HUES64 (cell line): ENCODE data around the gene CUBN.
A peak's percentile ranks its signal among the peaks of the same experiment; 100 is the strongest.

Source experiments
- H3K27ac ChIP-seq: 2 replicates; pipeline ENCODE4 v1.7.0; 2013; ENCODE audit warnings: low read depth, low read length, inconsistent platforms
- H3K27me3 ChIP-seq: 2 replicates; pipeline ENCODE4 v1.6.1; 2013; ENCODE audit warnings: mild to moderate bottlenecking, low read length; ENCODE audit not compliant: insufficient read depth
- H3K36me3 ChIP-seq: 2 replicates; pipeline ENCODE4 v1.6.1; 2013; ENCODE audit warnings: mild to moderate bottlenecking, low read length; ENCODE audit not compliant: insufficient read depth
- H3K4me1 ChIP-seq: 2 replicates; pipeline ENCODE4 v1.6.1; 2013; ENCODE audit warnings: mild to moderate bottlenecking, low read length, moderate library complexity; ENCODE audit not compliant: insufficient read depth
- H3K4me3 ChIP-seq: 2 replicates; pipeline ENCODE4 v1.5.1; 2013; ENCODE audit warnings: mild to moderate bottlenecking, low read length, moderate library complexity
- H3K9ac ChIP-seq: 2 replicates; pipeline ENCODE4 v1.6.1; 2013; ENCODE audit warnings: mild to moderate bottlenecking, low read depth, low read length
- H3K9me3 ChIP-seq: 2 replicates; pipeline ENCODE4 v1.6.1; 2013; ENCODE audit warnings: low read depth, low read length; ENCODE audit not compliant: insufficient read depth
- WGBS: fragments of 150-250, 120-280 bp; methylation state at CpG from one replicate; pipeline ENCODE4 v1.1.7; 2013; ENCODE audit warnings: missing lambda C conversion rate; 5-methylcytosine and 5-hydroxymethylcytosine counted together

CUBN gene

GRCh38 chr10:16954280-16955030 lies 175.2 kb downstream of the CUBN start:
- H3K36me3 ChIP-seq = no peaks in the 10 kb centered on the region
- 89% methylated on average over 13 of the region's 13 CpGs for WGBS
- H3K9ac ChIP-seq = no peak overlapping the region
- no peaks in the 10 kb centered on the region for H3K9me3 ChIP-seq
- H3K27ac ChIP-seq = no peak overlapping the region
- no peaks in the 10 kb centered on the region for H3K27me3 ChIP-seq
- peaks cover 20% of the 10 kb centered on the region for H3K4me1 ChIP-seq
- H3K4me3 ChIP-seq = no peak overlapping the region

DNA sequence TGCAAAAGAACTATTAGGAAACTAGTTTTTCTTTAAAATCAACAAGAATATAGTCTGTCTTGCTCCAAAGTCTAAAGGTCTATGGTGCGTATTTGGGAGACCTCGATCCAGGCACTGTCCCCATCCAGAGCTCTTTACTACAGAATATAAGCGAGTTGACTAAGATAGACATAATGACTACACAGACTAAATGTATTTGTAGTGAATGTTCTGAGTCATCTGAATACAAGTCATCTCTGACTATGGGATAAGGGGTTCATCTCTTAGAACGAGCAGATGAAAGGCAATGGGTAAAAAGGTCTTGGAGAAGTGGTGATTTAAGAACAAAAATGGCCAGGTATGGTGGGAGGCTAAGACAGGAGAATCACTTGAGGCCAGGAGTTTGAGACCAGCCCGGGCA lies 176.3 kb downstream of the CUBN start:
- H3K4me3 ChIP-seq = no peak overlapping the region
- H3K27me3 ChIP-seq = no peaks in the 10 kb centered on the region
- H3K36me3 ChIP-seq = no peaks in the 10 kb centered on the region
- no peak overlapping the region for H3K9ac ChIP-seq
- peaks cover 20% of the 10 kb centered on the region for H3K4me1 ChIP-seq
- no peaks in the 10 kb centered on the region for H3K9me3 ChIP-seq
- WGBS = 95% methylated on average over 5 of the region's 5 CpGs
- no peak overlapping the region for H3K27ac ChIP-seq

DNA sequence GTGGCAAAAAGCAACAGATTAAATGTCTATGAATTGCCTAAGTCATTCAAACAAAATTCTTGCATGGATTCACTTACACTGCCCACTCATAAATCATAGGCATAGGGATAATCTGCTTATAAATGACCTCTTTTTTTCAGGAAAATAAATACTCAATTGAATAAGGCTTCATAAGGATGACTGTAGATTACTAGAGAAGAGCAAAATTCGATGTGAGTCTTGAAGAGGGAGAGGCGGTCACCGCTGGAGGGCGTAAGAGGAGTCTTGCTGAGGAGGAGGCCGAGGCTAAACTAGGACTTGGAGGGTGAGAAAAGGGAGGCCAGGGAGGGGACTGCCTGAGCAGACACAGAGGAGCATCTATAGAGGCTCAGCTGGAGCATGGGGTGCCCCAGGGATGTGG lies 177.0 kb downstream of the CUBN start:
- 87% methylated on average over 5 of the region's 5 CpGs for WGBS
- Histone ChIP-seq H3K4me1 (peaks cover 20% of the 10 kb centered on the region), H3K9me3 (no peaks in the 10 kb centered on the region), H3K36me3 (no peaks in the 10 kb centered on the region), H3K9ac (no peak overlapping the region), H3K27me3 (no peaks in the 10 kb centered on the region), H3K27ac (no peak overlapping the region), H3K4me3 (no peak overlapping the region)

DNA sequence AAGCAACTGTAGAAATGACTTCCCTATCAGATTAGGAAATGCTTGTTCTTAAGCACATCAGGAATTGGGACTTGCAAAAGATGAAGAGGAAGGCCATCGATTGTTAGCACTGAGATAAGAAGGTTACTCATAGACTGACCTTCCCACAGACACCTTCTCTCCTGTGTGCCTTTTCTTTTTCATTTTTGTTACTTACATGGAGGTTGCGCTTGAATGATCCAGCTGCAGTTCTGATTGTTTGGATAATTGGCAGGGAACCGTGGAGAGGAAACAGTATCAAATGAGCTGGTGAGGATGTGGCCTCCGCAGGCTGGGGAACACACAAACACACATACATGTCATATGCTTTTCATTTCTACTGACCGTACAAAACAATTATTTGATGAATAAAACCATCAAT lies 177.5 kb downstream of the CUBN start:
- Histone ChIP-seq H3K4me1 (peaks cover 23% of the 10 kb centered on the region), H3K9me3 (no peaks in the 10 kb centered on the region), H3K36me3 (no peaks in the 10 kb centered on the region), H3K9ac (no peak overlapping the region), H3K4me3 (no peak overlapping the region), H3K27ac (no peak overlapping the region), H3K27me3 (no peaks in the 10 kb centered on the region)
- 97% methylated on average over 5 of the region's 5 CpGs for WGBS

DNA sequence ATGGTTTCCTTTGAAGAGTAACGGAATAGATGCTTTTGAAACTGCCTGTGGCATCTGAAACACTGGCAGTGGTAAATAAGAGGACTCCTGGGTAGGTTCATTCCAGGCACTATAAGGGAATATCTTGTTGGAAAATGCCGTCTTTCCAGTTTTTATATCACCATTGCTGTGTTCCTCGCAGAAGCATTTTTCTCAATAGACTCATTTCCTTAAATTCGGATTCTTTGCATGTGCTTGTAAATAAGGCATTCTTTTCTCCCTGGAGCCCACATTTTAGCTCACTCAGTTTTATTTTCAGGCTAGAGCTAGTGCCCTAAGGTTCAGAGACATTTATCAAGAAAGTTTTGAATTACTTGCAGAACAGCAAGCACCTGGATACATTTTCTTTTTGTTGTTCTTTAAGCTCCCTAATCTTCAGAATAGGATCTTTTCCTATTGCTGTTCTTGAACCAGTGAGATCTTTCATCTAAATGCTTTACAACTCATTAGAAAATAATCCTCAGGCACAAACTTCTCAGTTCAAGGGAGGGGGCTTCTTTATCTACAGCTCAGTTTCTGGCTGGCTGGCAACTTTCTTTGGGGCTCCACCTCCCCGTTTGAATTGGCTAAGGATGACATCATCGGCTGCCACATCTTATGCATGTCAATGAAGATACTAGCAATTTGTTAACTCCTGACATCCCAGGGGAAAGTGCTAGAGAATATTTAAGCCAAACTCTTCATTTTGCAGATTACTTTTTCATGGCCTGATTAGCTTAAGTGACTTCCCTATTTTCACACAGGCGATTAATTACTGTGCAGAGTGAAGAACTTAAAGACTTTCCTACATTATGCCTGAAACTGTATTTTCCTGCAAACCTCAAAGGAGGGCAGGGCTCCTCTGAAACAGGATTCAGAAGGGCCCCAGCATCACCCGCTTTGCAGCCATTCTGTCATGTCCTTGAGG lies 178.7 kb downstream of the CUBN start:
- Histone ChIP-seq H3K9ac (no peak overlapping the region), H3K36me3 (no peaks in the 10 kb centered on the region), H3K9me3 (no peaks in the 10 kb centered on the region), H3K27me3 (no peaks in the 10 kb centered on the region), H3K4me1 (peaks cover 23% of the 10 kb centered on the region), H3K4me3 (peak overlapping the region; percentile 24; the same call in 1 of the 2 replicates), H3K27ac (peak overlapping the region; percentile 9)
- WGBS = 58% methylated on average over 8 of the region's 8 CpGs

DNA sequence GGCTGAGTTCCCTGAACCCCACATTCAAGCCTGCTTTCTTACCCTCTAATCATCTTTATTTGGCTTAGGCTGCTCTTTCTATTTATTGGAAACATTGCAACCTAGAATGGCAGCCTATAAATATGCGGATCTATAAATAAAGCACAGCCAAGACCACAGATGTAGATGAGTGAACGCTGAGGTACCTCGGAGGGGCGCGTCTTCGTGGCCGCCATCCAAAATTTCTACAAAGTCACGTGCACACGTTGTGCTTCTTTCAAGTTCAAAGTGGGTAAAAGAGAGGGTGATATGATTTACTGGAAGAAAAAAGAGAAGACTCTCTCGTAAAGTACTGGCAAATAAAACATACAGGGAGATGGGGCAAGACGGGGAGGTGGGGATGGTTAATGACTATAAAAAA lies 179.8 kb downstream of the CUBN start:
- no peaks in the 10 kb centered on the region for H3K9me3 ChIP-seq
- H3K9ac ChIP-seq = no peak overlapping the region
- H3K36me3 ChIP-seq = no peaks in the 10 kb centered on the region
- WGBS = 93% methylated on average over 11 of the region's 11 CpGs
- no peak overlapping the region for H3K27ac ChIP-seq
- H3K27me3 ChIP-seq = no peaks in the 10 kb centered on the region
- H3K4me3 ChIP-seq = no peak overlapping the region
- peaks cover 23% of the 10 kb centered on the region for H3K4me1 ChIP-seq

DNA sequence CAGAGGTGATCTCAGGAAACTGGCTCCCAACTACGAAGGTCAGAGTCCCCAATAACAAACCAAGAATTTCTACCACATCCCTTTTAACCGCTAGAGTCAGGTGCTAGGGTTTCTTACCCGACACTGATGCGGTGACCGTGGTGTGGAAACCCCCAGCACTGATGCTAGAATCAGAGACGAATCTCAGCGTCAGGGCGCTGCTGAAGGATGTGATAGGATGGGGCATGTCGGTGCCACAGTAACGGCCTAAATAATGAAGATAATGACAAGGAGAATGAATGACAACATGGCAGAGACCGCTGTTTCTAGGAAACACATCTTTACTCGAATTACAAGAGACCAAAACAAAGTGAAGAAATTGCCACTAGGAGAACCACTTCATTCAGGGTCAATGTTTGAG lies 181.2 kb downstream of the CUBN start:
- H3K9ac ChIP-seq = no peak overlapping the region
- no peak overlapping the region for H3K4me3 ChIP-seq
- peaks cover 32% of the 10 kb centered on the region for H3K4me1 ChIP-seq
- H3K27ac ChIP-seq = no peak overlapping the region
- H3K27me3 ChIP-seq = no peaks in the 10 kb centered on the region
- WGBS = 91% methylated on average over 12 of the region's 12 CpGs
- no peaks in the 10 kb centered on the region for H3K36me3 ChIP-seq
- no peaks in the 10 kb centered on the region for H3K9me3 ChIP-seq

DNA sequence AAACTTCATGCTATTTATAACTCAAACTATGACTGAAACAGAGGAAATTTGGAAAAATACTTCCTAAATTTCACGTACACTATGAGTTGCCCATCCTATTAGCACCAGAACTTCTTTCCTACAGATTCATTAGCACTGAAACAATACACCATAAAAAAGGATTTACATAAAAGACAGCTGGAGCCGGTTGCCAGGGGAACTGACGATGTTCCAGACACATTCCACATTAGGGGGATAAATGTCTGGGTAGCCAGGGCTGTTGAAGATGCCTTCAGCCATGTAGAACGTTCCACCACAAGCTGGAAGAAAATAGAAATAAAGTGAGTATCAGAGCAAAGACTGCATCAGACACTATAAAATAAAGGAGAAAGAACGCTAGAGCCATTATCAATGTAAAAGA lies 182.5 kb downstream of the CUBN start:
- H3K9me3 ChIP-seq = no peaks in the 10 kb centered on the region
- no peak overlapping the region for H3K4me3 ChIP-seq
- no peak overlapping the region for H3K9ac ChIP-seq
- H3K27me3 ChIP-seq = no peaks in the 10 kb centered on the region
- WGBS = 82% methylated on average over 4 of the region's 5 CpGs
- no peaks in the 10 kb centered on the region for H3K36me3 ChIP-seq
- no peak overlapping the region for H3K27ac ChIP-seq
- H3K4me1 ChIP-seq = peaks cover 27% of the 10 kb centered on the region

- Histone ChIP-seq H3K9me3 (no peaks in the 10 kb centered on the region), H3K27me3 (no peaks in the 10 kb centered on the region), H3K4me3 (no peak overlapping the region), H3K27ac (no peak overlapping the region), H3K4me1 (peaks cover 16% of the 10 kb centered on the region), H3K36me3 (no peaks in the 10 kb centered on the region), H3K9ac (no peak overlapping the region)
- WGBS = 95% methylated on average over 4 of the region's 4 CpGs
Measured at GRCh38 chr10:16945593-16945992, 184.0 kb downstream of the CUBN start.

- H3K4me3 ChIP-seq = no peak overlapping the region
Measured at GRCh38 chr10:16944986-16945385, 184.6 kb downstream of the CUBN start.

GRCh38 chr10:16944402-16944801 lies 185.2 kb downstream of the CUBN start:
- peaks cover 11% of the 10 kb centered on the region for H3K4me1 ChIP-seq
- no peak overlapping the region for H3K27ac ChIP-seq
- no peaks in the 10 kb centered on the region for H3K27me3 ChIP-seq
- H3K9me3 ChIP-seq = no peaks in the 10 kb centered on the region
- no peak overlapping the region for H3K4me3 ChIP-seq
- no peak overlapping the region for H3K9ac ChIP-seq
- no peaks in the 10 kb centered on the region for H3K36me3 ChIP-seq
- 85% methylated on average over 4 of the region's 4 CpGs for WGBS

More at GRCh38 chr10:16944986-16945385, 184.6 kb downstream of the CUBN start:
- no peak overlapping the region for H3K27ac ChIP-seq
- peaks cover 11% of the 10 kb centered on the region for H3K4me1 ChIP-seq
- no peak overlapping the region for H3K9ac ChIP-seq
- no peaks in the 10 kb centered on the region for H3K36me3 ChIP-seq
- no peaks in the 10 kb centered on the region for H3K27me3 ChIP-seq
- H3K9me3 ChIP-seq = no peaks in the 10 kb centered on the region
- WGBS = 100% methylated on average over 1 of the region's 1 CpG
